GM12873 (cell line): ENCODE results near the gene DRGX.

Experiments used
- CTCF ChIP-seq: IDR thresholded peaks from 2 replicates; pipeline ENCODE4 v1.5.1; 2012; ENCODE audit warnings: low read depth, mild to moderate bottlenecking, moderate library complexity, low read length, control low read depth; ENCODE audit not compliant: insufficient read depth; ENCODE audit errors: missing control alignments

The DRGX gene

GRCh38 chr10:49387071-49387470, 8.8 kb downstream of the DRGX start:
- no peak for TF ChIP-seq CTCF

- TF ChIP-seq CTCF = no peak
Measured at GRCh38 chr10:49385939-49386922, 9.7 kb downstream of the DRGX start.

- TF ChIP-seq CTCF = no peak
Measured at GRCh38 chr10:49384268-49384953, 11.5 kb downstream of the DRGX start.

GRCh38 chr10:49383853-49384252, 12.0 kb downstream of the DRGX start:
- no peak for TF ChIP-seq CTCF

- no peak for TF ChIP-seq CTCF
Measured at GRCh38 chr10:49382826-49383225, 13.1 kb downstream of the DRGX start.

- no peak for TF ChIP-seq CTCF
Measured at GRCh38 chr10:49382226-49382625, 13.7 kb downstream of the DRGX start.
